T47D (cell line): Measurements from ENCODE around the gene ZDHHC19.
"Not testable (repeated sequence)": the region's sequence is repeated elsewhere in the genome, so short reads cannot be mapped to it uniquely, and the experiment has no call there.

ENCODE experiments used
- DNase-seq, 2 experiments: peaks; one replicate each; pipeline versions ENCODE4 v3.0.0 to v3.0.0-alpha.2; 2011 to 2012; ENCODE audit warnings: low read depth in 1 of 2, low spot score in 1 of 2
- JUND ChIP-seq: IDR thresholded peaks from 2 replicates; pipeline ENCODE4 v1.6.1; 2012; ENCODE audit warnings: low read depth
- in situ Hi-C: cut with HindIII; loops from 2 replicates; pipeline ENCODE4 v1.10.0; 2016; ENCODE audit warnings: low sequenced_read_pairs, low pct_unique_long_range_greater_than_20kb

ZDHHC19 gene

GRCh38 chr3:196219194-196219969 is 8.2 kb upstream of the ZDHHC19 start:
- in situ Hi-C loops = no loop called here
- peak in 1 of 2 experiments; percentile 47 for DNase-seq
- TF ChIP-seq JUND = no peak

GRCh38 chr3:196218155-196218712 is 7.0 kb upstream of the ZDHHC19 start:
- in situ Hi-C loops = no loop called here
- peak; percentile 75 to 89 for DNase-seq
- no peak for TF ChIP-seq JUND

GRCh38 chr3:196217307-196218154 is 6.3 kb upstream of the ZDHHC19 start:
- TF ChIP-seq JUND = no peak
- in situ Hi-C loops = no loop called here
- DNase-seq = no peak

GRCh38 chr3:196216681-196217211 is 5.5 kb upstream of the ZDHHC19 start:
- no peak for DNase-seq
- TF ChIP-seq JUND = no peak
- in situ Hi-C loops = no loop called here

- DNase-seq = no peak
- TF ChIP-seq JUND = no peak
- in situ Hi-C loops = no loop called here
These were observed 4.9 kb upstream of the ZDHHC19 start, which contains the start of gene SLC51A for GRCh38 chr3:196216089-196216564. TSS of gene SLC51A (plus strand) at chr3:196216534. CDS start at chr3:196216713, 179 bp downstream.

- no peak for DNase-seq
- in situ Hi-C loops = no loop called here
- no peak for TF ChIP-seq JUND
These were observed 4.4 kb upstream of the ZDHHC19 start for GRCh38 chr3:196215493-196216020.

GRCh38 chr3:196214783-196215441 is 3.7 kb upstream of the ZDHHC19 start:
- in situ Hi-C loops = no loop called here
- no peak for DNase-seq
- TF ChIP-seq JUND = no peak

GRCh38 chr3:196209944-196210672 is 1.1 kb downstream of the ZDHHC19 start:
- in situ Hi-C loops, DNase-seq: not testable (repeated sequence)

GRCh38 chr3:196208942-196209695 is 2.1 kb downstream of the ZDHHC19 start:
- in situ Hi-C loops = no loop called here
- no peak for DNase-seq
- TF ChIP-seq JUND = no peak

GRCh38 chr3:196207833-196208607 is 3.2 kb downstream of the ZDHHC19 start:
- TF ChIP-seq JUND = no peak
- peak in 1 of 2 experiments; percentile 66 for DNase-seq
- in situ Hi-C loops = no loop called here
